B cell (primary cell): ENCODE data around the gene COQ8A. TPM values are rescaled to one million over a fixed set of nuclear protein-coding genes. Genes with fewer than 3 reads are reported as not detected.
"Not testable (repeated sequence)": the region's sequence is repeated elsewhere in the genome, so short reads cannot be mapped to it uniquely, and the experiment has no call there.

ENCODE experiments used
- ATAC-seq: fragments of 200-7000 bp; cut with Tn5 transposase; one replicate; pipeline ENCODE4 v1.10.0; 2021; ENCODE audit warnings: low read depth, mild to moderate bottlenecking, moderate number of reproducible peaks, moderate library complexity
- CTCF ChIA-PET: fragments of 350-600 bp; sonication (Branson Sonifier 250); formaldehyde crosslinking; loops from one replicate; lab custom pipeline; 2021; ENCODE audit warnings: antibody characterized with exemption, inconsistent platforms; lab: Charles Lee
- POLR2A ChIA-PET: fragments of 350-600 bp; sonication (Branson Sonifier 250); formaldehyde crosslinking; loops from one replicate; lab custom pipeline; 2021; ENCODE audit warnings: antibody characterized with exemption; lab: Charles Lee
- DNase-seq: peaks from one replicate; pipeline ENCODE4 v3.0.0; 2013
- H2AFZ ChIP-seq: 2 replicates; pipeline ENCODE4 v1.6.1; 2012; ENCODE audit warnings: mild to moderate bottlenecking, low read depth, low read length; ENCODE audit not compliant: insufficient read depth, poor library complexity, severe bottlenecking
- H3K27ac ChIP-seq, 2 donors: 1 replicate in 1 of 2; 2 replicates in 1 of 2; pipeline ENCODE4 v1.5.1; 2012 to 2013; ENCODE audit warnings: low read length in 2 of 2, mild to moderate bottlenecking in 2 of 2, moderate library complexity in 1 of 2
- H3K27me3 ChIP-seq, 4 experiments: fragments of 200-600 bp in 1 of 4; sonication (generic) in 1 of 4; replicated peaks in 1 of 4; 1 replicate in 2 of 4; 2 replicates in 2 of 4; pipeline versions ENCODE4 v1.6.1 to v1.7.0; 2013 to 2016; ENCODE audit warnings: low read length in 3 of 4, mild to moderate bottlenecking in 2 of 4, mixed read lengths in 1 of 4, moderate library complexity in 1 of 4; ENCODE audit not compliant: insufficient read depth in 4 of 4, control insufficient read depth in 3 of 4; ENCODE audit errors: control extremely low read depth in 1 of 4
- H3K36me3 ChIP-seq, 2 experiments: replicated peaks in 1 of 2; 1 replicate in 1 of 2; 2 replicates in 1 of 2; pipeline versions ENCODE4 v1.6.1 to v1.7.1; 2013; ENCODE audit warnings: low read length in 1 of 2; ENCODE audit not compliant: insufficient read depth in 2 of 2, control insufficient read depth in 1 of 2; ENCODE audit errors: control extremely low read depth in 1 of 2, extremely low read depth in 1 of 2
- H3K4me1 ChIP-seq, 2 donors: fragments of 200-600 bp in 1 of 2; sonication (generic) in 1 of 2; 1 replicate in 1 of 2; 2 replicates in 1 of 2; pipeline versions ENCODE4 v1.5.1 to v1.6.1; 2013 to 2017; ENCODE audit warnings: low read length in 2 of 2; ENCODE audit not compliant: control insufficient read depth in 2 of 2, insufficient read depth in 2 of 2
- H3K4me2 ChIP-seq: replicated peaks from 2 replicates; pipeline ENCODE3; 2012; ENCODE audit warnings: mild to moderate bottlenecking, low read depth, low read length; ENCODE audit not compliant: poor library complexity, severe bottlenecking
- H3K4me3 ChIP-seq, 5 experiments: fragments of 200-600 bp in 1 of 5; sonication (generic) in 1 of 5; 1 replicate in 3 of 5; 2 replicates in 2 of 5; pipeline versions ENCODE4 v1.5.1 to v1.7.0; 2011 to 2016; ENCODE audit warnings: low read length in 4 of 5, mild to moderate bottlenecking in 4 of 5, low read depth in 2 of 5, control low read depth in 1 of 5, moderate library complexity in 1 of 5; ENCODE audit not compliant: insufficient read depth in 1 of 5; ENCODE audit errors: control extremely low read depth in 1 of 5, extremely low read depth in 1 of 5
- H3K79me2 ChIP-seq: fragments of 200-600 bp; sonication (generic); one replicate; pipeline ENCODE4 v1.6.0; 2016; ENCODE audit warnings: low read length; ENCODE audit not compliant: control insufficient read depth, insufficient read depth
- H3K9ac ChIP-seq: fragments of 200-600 bp; sonication (generic); 2 replicates; pipeline ENCODE4 v1.6.1; 2017; ENCODE audit warnings: mild to moderate bottlenecking, low read length, moderate library complexity
- H3K9me3 ChIP-seq, 3 donors: one replicate each; pipeline versions ENCODE4 v1.6.1 to v1.7.1; 2013; ENCODE audit warnings: low read length in 2 of 3; ENCODE audit not compliant: control insufficient read depth in 2 of 3, insufficient read depth in 1 of 3; ENCODE audit errors: control extremely low read depth in 1 of 3
- H4K20me1 ChIP-seq: 2 replicates; pipeline ENCODE4 v1.6.0; 2012; ENCODE audit warnings: mild to moderate bottlenecking, low read length; ENCODE audit not compliant: insufficient read depth, control insufficient read depth, poor library complexity, severe bottlenecking
- H3K27ac Mint-ChIP-seq: one replicate; pipeline ENCODE4 v1.8.0; 2021; ENCODE audit warnings: mixed read lengths
- H3K27me3 Mint-ChIP-seq: one replicate; pipeline ENCODE4 v1.8.0; 2021; ENCODE audit warnings: mixed read lengths
- H3K4me1 Mint-ChIP-seq: one replicate; pipeline ENCODE4 v1.8.0; 2021; ENCODE audit warnings: mixed read lengths
- H3K4me3 Mint-ChIP-seq: one replicate; pipeline ENCODE4 v1.8.0; 2021; ENCODE audit warnings: mixed read lengths
- H3K9me3 Mint-ChIP-seq: one replicate; pipeline ENCODE4 v1.8.0; 2022; ENCODE audit warnings: mixed read lengths; ENCODE audit not compliant: insufficient read depth
- EZH2 ChIP-seq: IDR thresholded peaks from 2 replicates; pipeline ENCODE4 v1.6.1; 2012; ENCODE audit warnings: borderline replicate concordance, low read depth, mild to moderate bottlenecking, moderate library complexity, low read length; ENCODE audit not compliant: insufficient read depth, poor library complexity, severe bottlenecking
- WGBS: methylation state at CpG from one replicate; pipeline ENCODE4 v1.1.5; 2013; ENCODE audit warnings: missing lambda C conversion rate; ENCODE audit not compliant: insufficient coverage; 5-methylcytosine and 5-hydroxymethylcytosine counted together
- intact Hi-C: fragments of 100-400 bp; cut with micrococcal nuclease; formaldehyde crosslinking; loops from one replicate; pipeline ENCODE4 v1.10.0; 2022
- polyA plus RNA-seq: library from polyadenylated mRNA; depleted of rRNA; stranded (reverse); fragments of >200 nt; gene quantifications from 2 replicates; pipeline ENCODE4 v1.2.3, GENCODE V29; 2012
- total RNA-seq, 2 donors: library from RNA; stranded (reverse); fragments of 120-200 nt in 1 of 2; gene quantifications; 1 replicate in 1 of 2; 2 replicates in 1 of 2; pipeline versions ENCODE4 v1.2.3 to v1.2.4, GENCODE V29; 2013 to 2022
- TF ChIP-seq, protein P1 (sequence below): fragments of 200-600 bp; IDR thresholded peaks from one replicate; pipeline ENCODE4 v1.8.0; 2022; ENCODE audit warnings: antibody characterized with exemption, mild to moderate bottlenecking

COQ8A gene
- total and polyA plus RNA-seq, 2 donors (not counting 1 experiment from before 2014, with no cell fraction given): 44.3 to 58.2 TPM

GRCh38 chr1:226995365-226996332, 55.6 kb downstream of the COQ8A start:
- H3K27ac Mint-ChIP-seq: no peak overlapping the region
- WGBS: 78% methylated on average over 8 of the region's 13 CpGs
- Histone ChIP-seq H2AFZ (no peak overlapping the region), H3K79me2 (no peaks in the 10 kb centered on the region), H3K27me3 (no peaks in the 10 kb centered on the region), H3K9ac (no peak overlapping the region), H3K9me3 (no peaks in the 10 kb centered on the region), H3K4me3 (no peak overlapping the region), H3K27ac (no peak overlapping the region), H3K4me2 (no peak overlapping the region), H3K4me1 (peaks cover under 1% of the 10 kb centered on the region in 2 donors), H4K20me1 (no peaks in the 10 kb centered on the region), H3K36me3 (no peaks in the 10 kb centered on the region)
- H3K27me3 Mint-ChIP-seq: peaks cover 5% of the 10 kb centered on the region
- DNase-seq (no peak), ATAC-seq (no peak)
- ChIA-PET CTCF (no interaction called here), POLR2A (no interaction called here)
- no peaks in the 10 kb centered on the region for H3K9me3 Mint-ChIP-seq
- no peak for TF ChIP-seq EZH2
- TF ChIP-seq, protein P1, sequence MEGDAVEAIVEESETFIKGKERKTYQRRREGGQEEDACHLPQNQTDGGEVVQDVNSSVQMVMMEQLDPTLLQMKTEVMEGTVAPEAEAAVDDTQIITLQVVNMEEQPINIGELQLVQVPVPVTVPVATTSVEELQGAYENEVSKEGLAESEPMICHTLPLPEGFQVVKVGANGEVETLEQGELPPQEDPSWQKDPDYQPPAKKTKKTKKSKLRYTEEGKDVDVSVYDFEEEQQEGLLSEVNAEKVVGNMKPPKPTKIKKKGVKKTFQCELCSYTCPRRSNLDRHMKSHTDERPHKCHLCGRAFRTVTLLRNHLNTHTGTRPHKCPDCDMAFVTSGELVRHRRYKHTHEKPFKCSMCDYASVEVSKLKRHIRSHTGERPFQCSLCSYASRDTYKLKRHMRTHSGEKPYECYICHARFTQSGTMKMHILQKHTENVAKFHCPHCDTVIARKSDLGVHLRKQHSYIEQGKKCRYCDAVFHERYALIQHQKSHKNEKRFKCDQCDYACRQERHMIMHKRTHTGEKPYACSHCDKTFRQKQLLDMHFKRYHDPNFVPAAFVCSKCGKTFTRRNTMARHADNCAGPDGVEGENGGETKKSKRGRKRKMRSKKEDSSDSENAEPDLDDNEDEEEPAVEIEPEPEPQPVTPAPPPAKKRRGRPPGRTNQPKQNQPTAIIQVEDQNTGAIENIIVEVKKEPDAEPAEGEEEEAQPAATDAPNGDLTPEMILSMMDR: no peak
- H3K4me3 Mint-ChIP-seq: no peak overlapping the region
- intact Hi-C loops: no loop called here
- H3K4me1 Mint-ChIP-seq: peaks cover 2% of the 10 kb centered on the region

- H3K79me2 ChIP-seq, ATAC-seq, H2AFZ ChIP-seq, H3K4me3 Mint-ChIP-seq, DNase-seq, H3K27me3 Mint-ChIP-seq, H3K4me2 ChIP-seq, POLR2A ChIA-PET, H4K20me1 ChIP-seq, CTCF ChIA-PET, H3K36me3 ChIP-seq, H3K4me1 Mint-ChIP-seq, H3K9me3 ChIP-seq, H3K9ac ChIP-seq, H3K9me3 Mint-ChIP-seq, H3K4me3 ChIP-seq, H3K27ac ChIP-seq, H3K27me3 ChIP-seq, intact Hi-C loops, H3K4me1 ChIP-seq, H3K27ac Mint-ChIP-seq: not testable (repeated sequence)
- no CpG with 5 or more reads among the region's 2 CpGs for WGBS
These were observed 59.5 kb downstream of the COQ8A start for GRCh38 chr1:226999579-226999978.
